Right hindlimb (tissue), 1 donor: ENCODE data around the gene ALMS1.
"Not testable (repeated sequence)": the region's sequence is repeated elsewhere in the genome, so short reads cannot be mapped to it uniquely, and the experiment has no call there.

ENCODE experiments used
- DNase-seq: peaks from one replicate; pipeline ENCODE4 v3.0.0-alpha.2; 2018

Gene ALMS1

GRCh38 chr2:73630662-73631266 lies 245.1 kb downstream of the ALMS1 start:
- not testable (repeated sequence) for DNase-seq

GRCh38 chr2:73636977-73637376 lies 251.3 kb downstream of the ALMS1 start:
- DNase-seq, result not testable (repeated sequence)

GRCh38 chr2:73638429-73638828 lies 252.8 kb downstream of the ALMS1 start:
- DNase-seq, result no peak

DNA sequence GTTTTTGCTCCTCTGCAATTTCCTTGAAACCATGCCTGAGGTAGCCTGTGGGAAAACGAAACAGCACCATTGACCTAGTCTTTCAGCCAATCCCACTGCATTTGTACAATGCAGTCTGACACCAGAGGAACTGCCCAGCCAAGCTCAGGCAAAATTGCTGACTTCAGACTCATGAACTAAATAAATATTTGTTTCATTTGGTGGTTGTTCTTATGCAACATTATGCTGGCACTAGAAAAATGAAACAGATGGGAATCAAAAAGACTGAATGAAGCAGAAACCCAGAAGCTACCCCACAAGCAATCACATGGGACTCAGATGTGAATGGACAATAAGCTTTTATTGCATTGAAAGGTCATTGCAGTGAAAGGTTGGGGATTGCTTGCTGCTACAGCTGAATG lies 254.9 kb downstream of the ALMS1 start:
- DNase-seq, result no peak

DNA sequence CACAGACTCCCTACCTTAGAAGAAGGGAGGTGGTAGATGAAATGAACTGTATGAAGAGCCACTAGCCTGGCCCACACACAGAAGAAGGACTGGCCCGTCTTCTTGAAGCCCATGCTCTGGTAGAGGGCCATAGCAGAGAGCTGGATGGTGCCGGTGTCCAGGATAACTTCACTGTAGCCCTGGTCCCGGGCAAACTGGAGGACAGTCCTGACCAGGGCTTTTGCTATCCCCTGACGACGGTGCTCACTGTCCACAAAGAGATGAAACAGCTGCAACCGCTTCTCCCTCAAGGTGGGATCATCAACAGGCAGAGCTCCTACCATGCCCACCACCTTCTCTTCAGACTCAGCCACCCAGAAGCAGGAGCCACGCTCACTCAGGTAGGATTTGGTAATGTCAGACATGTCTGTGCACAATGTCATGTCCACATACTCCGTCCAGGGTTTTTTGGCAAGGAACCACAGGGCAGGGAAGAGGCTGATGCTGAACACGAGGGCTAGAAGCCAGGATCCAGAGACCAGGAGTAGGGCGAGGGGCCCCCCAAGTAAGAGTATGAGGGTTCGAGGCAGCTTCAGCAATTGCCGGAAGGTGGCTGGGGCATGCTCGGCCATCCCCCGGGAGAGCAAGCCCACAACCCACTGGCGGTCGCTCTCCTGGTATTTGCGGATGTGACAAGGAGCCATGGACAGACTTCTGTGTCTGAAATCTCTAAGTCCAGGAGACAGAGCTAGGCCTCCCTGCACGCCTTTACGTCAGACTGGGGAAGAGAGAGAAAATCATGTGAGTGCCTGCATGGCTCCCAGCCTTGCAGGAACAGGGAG lies 255.5 kb downstream of the ALMS1 start:
- DNase-seq, result no peak

DNA sequence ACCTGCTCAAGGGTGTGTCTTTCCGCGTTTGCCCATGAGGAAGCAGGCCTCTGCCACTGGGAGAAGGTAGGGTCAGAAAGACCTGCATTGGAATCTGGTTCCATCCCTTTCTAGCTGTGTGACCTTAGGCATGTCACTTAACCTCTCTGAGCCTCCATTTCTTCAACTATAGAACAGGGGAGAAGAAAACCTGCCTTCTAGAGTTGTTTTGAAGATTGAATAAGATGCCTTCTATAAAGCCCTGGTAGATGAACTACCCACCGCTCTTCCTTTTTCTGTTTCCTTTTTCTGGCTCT lies 256.1 kb downstream of the ALMS1 start:
- no peak for DNase-seq

GRCh38 chr2:73642338-73643018 lies 256.8 kb downstream of the ALMS1 start, which contains the start of gene NAT8:
NAT8 (minus strand) TSS chr2:73642422; CDS start chr2:73641628, 794 bp downstream.
- DNase-seq, result no peak

- not testable (repeated sequence) for DNase-seq
Observed at GRCh38 chr2:73647690-73648089, 262.1 kb downstream of the ALMS1 start.

DNA sequence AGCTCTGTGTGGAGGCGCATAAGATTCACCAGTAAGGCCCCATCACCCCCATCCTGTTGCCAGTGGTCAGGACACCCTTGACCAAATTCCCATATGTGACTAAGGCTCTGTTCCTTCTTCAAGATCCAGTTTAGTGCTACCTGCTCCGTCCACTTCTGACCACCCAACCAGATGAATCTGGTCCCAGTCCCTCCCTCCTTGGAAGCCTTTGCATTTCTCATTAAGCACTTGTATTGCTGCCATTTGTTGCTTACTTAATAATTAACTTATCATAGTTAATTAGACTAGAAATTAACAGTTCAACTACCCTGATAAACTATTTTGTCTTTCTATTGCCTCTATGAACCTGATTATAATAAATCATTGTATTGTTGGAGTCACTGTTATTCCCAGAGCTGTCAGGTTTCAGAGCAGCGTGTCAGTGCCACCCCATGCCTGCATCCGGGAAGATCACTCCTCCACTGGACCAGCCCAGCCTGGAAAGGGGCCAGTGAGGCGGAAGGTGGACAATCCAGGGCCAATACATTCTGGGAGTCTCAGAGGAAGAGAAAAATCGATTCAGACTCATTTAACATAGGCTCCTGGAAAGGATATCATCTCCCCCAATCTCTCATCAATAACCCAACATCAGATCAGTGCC lies 266.1 kb downstream of the ALMS1 start:
- DNase-seq, result no peak

- DNase-seq, result no peak
Observed at GRCh38 chr2:73652348-73652747, 266.7 kb downstream of the ALMS1 start.

GRCh38 chr2:73654175-73654574 lies 268.5 kb downstream of the ALMS1 start:
- DNase-seq, result no peak
